ENCODE data around the gene BICDL2.

The BICDL2 gene

DNA sequence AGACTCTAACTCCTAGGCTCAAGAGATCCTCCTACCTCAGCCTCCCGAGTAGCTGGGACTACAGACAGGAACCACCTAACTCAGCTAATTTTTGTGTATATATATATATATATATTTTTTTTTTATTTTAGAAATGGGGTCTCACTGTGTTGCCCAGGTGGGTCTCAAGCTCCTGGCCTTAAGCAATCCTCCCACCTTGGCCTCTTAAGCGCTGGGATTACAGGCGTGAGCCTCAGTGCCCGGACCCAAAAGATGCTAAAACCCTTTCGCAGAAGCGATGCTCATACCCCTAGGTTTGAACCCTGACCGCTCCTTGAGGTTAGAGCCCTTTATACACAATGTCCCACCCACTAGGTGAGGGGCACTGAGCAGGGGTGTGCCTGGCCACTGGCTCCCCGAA lies 26.2 kb downstream of the BICDL2 start:
- Histone ChIP-seq H3K27me3 (ENCODE audit: control insufficient read depth, insufficient read depth, low read length) (peaks cover 11% of the 10 kb centered on the region), H3K4me3 (ENCODE audit: low read length) (peak overlapping the region; percentile 42), H3K27ac (ENCODE audit: low read length) (peak overlapping the region; percentile 47), H3K9me3 (ENCODE audit: control insufficient read depth, low read depth, low read length) (no peaks in the 10 kb centered on the region), H3K4me1 (ENCODE audit: control insufficient read depth, low read depth, low read length) (peaks cover 61% of the 10 kb centered on the region), H3K36me3 (ENCODE audit: control insufficient read depth, low read depth, low read length) (peaks cover 11% of the 10 kb centered on the region), H3K9ac (ENCODE audit: low read length) (no peak overlapping the region)

DNA sequence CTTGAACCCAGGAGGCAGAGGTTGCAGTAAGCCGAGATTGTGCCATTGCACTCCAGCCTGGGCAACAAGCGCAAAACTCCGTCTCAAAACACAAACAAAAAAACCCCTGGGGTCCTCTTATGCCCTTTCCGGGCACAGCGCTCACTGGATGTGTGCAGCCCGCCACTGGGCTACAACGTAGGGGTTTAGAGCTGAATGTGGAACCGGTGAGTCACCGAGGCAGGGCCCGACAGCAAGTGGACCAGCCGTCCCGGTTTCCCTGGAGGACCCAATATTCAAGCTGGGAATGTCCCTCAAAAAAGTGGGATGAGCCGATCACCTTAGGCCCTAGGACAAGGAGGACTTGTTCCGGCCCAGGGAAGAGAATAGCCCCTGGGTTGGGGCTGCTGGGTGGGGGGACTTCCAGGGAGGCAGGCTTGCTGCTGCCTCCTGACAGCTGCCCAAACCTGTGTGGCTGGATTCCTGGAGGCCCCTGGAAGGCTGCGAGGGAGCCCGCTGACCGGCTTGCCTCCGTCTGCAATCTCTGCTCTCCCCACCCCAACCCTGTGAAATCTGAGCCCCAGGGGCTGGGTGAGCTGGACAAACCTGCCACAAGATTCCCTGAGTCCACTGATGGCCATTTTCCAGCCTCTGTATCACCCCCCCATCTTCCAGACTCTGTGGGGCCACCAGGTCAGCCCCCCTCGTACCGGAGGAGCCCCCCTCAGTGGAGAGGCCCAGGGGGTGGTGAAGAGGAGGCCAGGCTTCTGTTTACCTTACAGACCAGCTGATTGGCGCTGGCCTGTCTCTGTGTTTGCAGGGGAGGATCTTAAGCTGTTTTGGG lies 27.0 kb downstream of the BICDL2 start:
- peak overlapping the region; percentile 99 for H3K27ac ChIP-seq (ENCODE audit: low read length)
- peak overlapping the region; percentile 47 for H3K9ac ChIP-seq (ENCODE audit: low read length)
- peaks cover 4% of the 10 kb centered on the region for H3K36me3 ChIP-seq (ENCODE audit: control insufficient read depth, low read depth, low read length)
- H3K4me3 ChIP-seq (ENCODE audit: low read length) = peak overlapping the region; percentile 42
- peaks cover 56% of the 10 kb centered on the region for H3K4me1 ChIP-seq (ENCODE audit: control insufficient read depth, low read depth, low read length)
- peaks cover 11% of the 10 kb centered on the region for H3K27me3 ChIP-seq (ENCODE audit: control insufficient read depth, insufficient read depth, low read length)
- H3K9me3 ChIP-seq (ENCODE audit: control insufficient read depth, low read depth, low read length) = no peaks in the 10 kb centered on the region

DNA sequence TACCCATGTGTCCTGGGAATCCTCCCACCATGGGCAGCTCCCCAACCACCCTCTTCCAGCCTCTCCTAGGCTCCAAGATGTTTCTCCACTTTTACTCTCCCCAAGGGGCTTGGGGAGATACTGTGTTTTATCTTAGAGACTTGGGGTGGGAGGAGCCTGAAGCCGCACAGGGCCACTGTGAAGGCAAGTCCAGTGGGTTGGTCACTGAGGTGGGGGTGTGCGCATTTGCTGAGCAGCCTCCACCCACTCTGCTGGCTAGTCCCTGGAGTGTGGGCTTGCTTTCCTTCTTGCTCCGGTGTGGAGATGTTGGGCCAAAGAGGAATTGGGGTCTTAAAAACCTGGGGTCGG lies 28.1 kb downstream of the BICDL2 start:
- H3K9ac ChIP-seq (ENCODE audit: low read length) = peak overlapping the region; percentile 47

GRCh38 chr16:3007957-3008689 lies 28.6 kb downstream of the BICDL2 start:
- H3K4me1 ChIP-seq (ENCODE audit: control insufficient read depth, low read depth, low read length) = peaks cover 47% of the 10 kb centered on the region

More for the DNA sequence above, 28.1 kb downstream of the BICDL2 start:
- peak overlapping the region; percentile 42 for H3K4me3 ChIP-seq (ENCODE audit: low read length)
- H3K4me1 ChIP-seq (ENCODE audit: control insufficient read depth, low read depth, low read length) = peaks cover 48% of the 10 kb centered on the region
- no peaks in the 10 kb centered on the region for H3K9me3 ChIP-seq (ENCODE audit: control insufficient read depth, low read depth, low read length)
- H3K27ac ChIP-seq (ENCODE audit: low read length) = peak overlapping the region; percentile 99
- peaks cover 11% of the 10 kb centered on the region for H3K27me3 ChIP-seq (ENCODE audit: control insufficient read depth, insufficient read depth, low read length)
- no peaks in the 10 kb centered on the region for H3K36me3 ChIP-seq (ENCODE audit: control insufficient read depth, low read depth, low read length)

GRCh38 chr16:3007059-3007956 lies 29.4 kb downstream of the BICDL2 start:
- Histone ChIP-seq H3K27ac (ENCODE audit: low read length) (peak overlapping the region; percentile 99), H3K9me3 (ENCODE audit: control insufficient read depth, low read depth, low read length) (no peaks in the 10 kb centered on the region), H3K36me3 (ENCODE audit: control insufficient read depth, low read depth, low read length) (no peaks in the 10 kb centered on the region), H3K27me3 (ENCODE audit: control insufficient read depth, insufficient read depth, low read length) (peaks cover 5% of the 10 kb centered on the region), H3K4me3 (ENCODE audit: low read length) (peak overlapping the region; percentile 61), H3K9ac (ENCODE audit: low read length) (peak overlapping the region; percentile 86), H3K4me1 (ENCODE audit: control insufficient read depth, low read depth, low read length) (peaks cover 43% of the 10 kb centered on the region)

More at GRCh38 chr16:3007957-3008689, 28.6 kb downstream of the BICDL2 start:
- H3K9ac ChIP-seq (ENCODE audit: low read length) = peak overlapping the region; percentile 86
- H3K36me3 ChIP-seq (ENCODE audit: control insufficient read depth, low read depth, low read length) = no peaks in the 10 kb centered on the region
- peak overlapping the region; percentile 99 for H3K27ac ChIP-seq (ENCODE audit: low read length)
- H3K4me3 ChIP-seq (ENCODE audit: low read length) = peak overlapping the region; percentile 61
- H3K27me3 ChIP-seq (ENCODE audit: control insufficient read depth, insufficient read depth, low read length) = peaks cover 11% of the 10 kb centered on the region
- H3K9me3 ChIP-seq (ENCODE audit: control insufficient read depth, low read depth, low read length) = no peaks in the 10 kb centered on the region

DNA sequence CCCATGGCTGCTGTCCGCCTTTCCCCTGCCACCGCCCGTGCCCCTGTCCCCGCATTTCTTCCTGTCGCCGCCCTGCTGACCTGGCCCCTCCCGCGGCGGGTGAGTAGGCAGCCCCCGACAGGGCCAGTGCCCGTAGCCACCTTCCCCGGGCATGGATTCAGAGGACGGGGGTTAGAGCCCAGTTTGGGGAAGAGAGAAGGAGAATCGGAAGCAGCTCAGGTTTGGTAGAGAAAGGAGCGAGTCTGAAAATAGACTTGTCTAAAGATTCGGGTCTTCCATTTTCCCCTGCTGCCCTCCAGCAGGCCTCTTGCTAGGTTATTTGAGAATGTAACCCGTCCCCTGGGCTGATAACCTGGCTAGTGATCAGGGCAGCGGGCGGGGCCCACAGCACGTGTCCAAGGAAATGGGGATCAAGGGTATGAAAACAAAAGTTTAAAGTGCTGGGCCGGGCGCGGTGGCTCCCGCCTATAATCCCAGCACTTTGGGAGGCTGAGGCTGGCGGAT lies 31.9 kb downstream of the BICDL2 start:
- no peaks in the 10 kb centered on the region for H3K27me3 ChIP-seq (ENCODE audit: control insufficient read depth, insufficient read depth, low read length)
- peak overlapping the region; percentile 64 for H3K4me3 ChIP-seq (ENCODE audit: low read length)

DNA sequence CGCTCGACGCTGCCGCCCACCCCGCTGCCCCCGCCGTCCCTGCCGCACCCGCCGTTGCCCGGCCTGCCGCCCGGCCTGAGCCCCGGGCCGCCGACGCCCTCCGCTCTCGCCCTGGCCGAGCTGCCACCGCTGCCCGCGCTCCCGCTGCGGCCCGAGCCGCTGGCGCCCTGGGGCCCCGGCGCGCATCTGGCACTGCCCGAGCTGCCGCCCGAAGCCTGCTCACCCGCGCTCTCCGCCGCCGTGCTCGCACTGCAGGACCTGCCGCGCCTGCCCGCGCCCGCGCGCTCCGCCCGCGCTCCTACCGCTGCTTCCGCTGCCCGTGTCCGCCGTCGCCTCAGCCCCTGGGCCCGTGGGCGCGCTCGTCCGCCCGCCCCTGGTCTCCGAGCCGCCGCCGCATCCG lies 32.4 kb downstream of the BICDL2 start:
- no peaks in the 10 kb centered on the region for H3K27me3 ChIP-seq (ENCODE audit: control insufficient read depth, insufficient read depth, low read length)
- no peaks in the 10 kb centered on the region for H3K9me3 ChIP-seq (ENCODE audit: control insufficient read depth, low read depth, low read length)
- H3K4me1 ChIP-seq (ENCODE audit: control insufficient read depth, low read depth, low read length) = peaks cover 33% of the 10 kb centered on the region
- no peak overlapping the region for H3K27ac ChIP-seq (ENCODE audit: low read length)
- no peaks in the 10 kb centered on the region for H3K36me3 ChIP-seq (ENCODE audit: control insufficient read depth, low read depth, low read length)
- no peak overlapping the region for H3K9ac ChIP-seq (ENCODE audit: low read length)
- H3K4me3 ChIP-seq (ENCODE audit: low read length) = no peak overlapping the region

More for the DNA sequence above, 31.9 kb downstream of the BICDL2 start:
- H3K9ac ChIP-seq (ENCODE audit: low read length) = peak overlapping the region; percentile 35
- H3K4me1 ChIP-seq (ENCODE audit: control insufficient read depth, low read depth, low read length) = peaks cover 37% of the 10 kb centered on the region
- no peaks in the 10 kb centered on the region for H3K36me3 ChIP-seq (ENCODE audit: control insufficient read depth, low read depth, low read length)
- no peaks in the 10 kb centered on the region for H3K9me3 ChIP-seq (ENCODE audit: control insufficient read depth, low read depth, low read length)
- no peak overlapping the region for H3K27ac ChIP-seq (ENCODE audit: low read length)

- H3K9me3 ChIP-seq (ENCODE audit: control insufficient read depth, low read depth, low read length) = no peaks in the 10 kb centered on the region
- H3K4me1 ChIP-seq (ENCODE audit: control insufficient read depth, low read depth, low read length) = peaks cover 27% of the 10 kb centered on the region
- H3K36me3 ChIP-seq (ENCODE audit: control insufficient read depth, low read depth, low read length) = no peaks in the 10 kb centered on the region
- no peaks in the 10 kb centered on the region for H3K27me3 ChIP-seq (ENCODE audit: control insufficient read depth, insufficient read depth, low read length)
- H3K4me3 ChIP-seq (ENCODE audit: low read length) = no peak overlapping the region
- no peak overlapping the region for H3K9ac ChIP-seq (ENCODE audit: low read length)
- H3K27ac ChIP-seq (ENCODE audit: low read length) = no peak overlapping the region
Observed at GRCh38 chr16:3003582-3004270, 33.0 kb downstream of the BICDL2 start.

GRCh38 chr16:3001316-3001715 lies 35.4 kb downstream of the BICDL2 start:
- Histone ChIP-seq H3K27ac (ENCODE audit: low read length) (no peak overlapping the region), H3K9me3 (ENCODE audit: control insufficient read depth, low read depth, low read length) (no peaks in the 10 kb centered on the region), H3K4me3 (ENCODE audit: low read length) (no peak overlapping the region), H3K36me3 (ENCODE audit: control insufficient read depth, low read depth, low read length) (no peaks in the 10 kb centered on the region), H3K27me3 (ENCODE audit: control insufficient read depth, insufficient read depth, low read length) (no peaks in the 10 kb centered on the region), H3K9ac (ENCODE audit: low read length) (no peak overlapping the region), H3K4me1 (ENCODE audit: control insufficient read depth, low read depth, low read length) (peaks cover 6% of the 10 kb centered on the region)

- Histone ChIP-seq H3K9me3 (ENCODE audit: control insufficient read depth, low read depth, low read length) (no peaks in the 10 kb centered on the region), H3K4me3 (ENCODE audit: low read length) (no peak overlapping the region), H3K36me3 (ENCODE audit: control insufficient read depth, low read depth, low read length) (no peaks in the 10 kb centered on the region), H3K27me3 (ENCODE audit: control insufficient read depth, insufficient read depth, low read length) (no peaks in the 10 kb centered on the region), H3K27ac (ENCODE audit: low read length) (no peak overlapping the region), H3K9ac (ENCODE audit: low read length) (no peak overlapping the region), H3K4me1 (ENCODE audit: control insufficient read depth, low read depth, low read length) (peaks cover under 1% of the 10 kb centered on the region)
Observed at GRCh38 chr16:3000540-3000939, 36.2 kb downstream of the BICDL2 start.

Measured in iPS-18a (cell line).